ENCODE results near the gene MEX3D.

DNA sequence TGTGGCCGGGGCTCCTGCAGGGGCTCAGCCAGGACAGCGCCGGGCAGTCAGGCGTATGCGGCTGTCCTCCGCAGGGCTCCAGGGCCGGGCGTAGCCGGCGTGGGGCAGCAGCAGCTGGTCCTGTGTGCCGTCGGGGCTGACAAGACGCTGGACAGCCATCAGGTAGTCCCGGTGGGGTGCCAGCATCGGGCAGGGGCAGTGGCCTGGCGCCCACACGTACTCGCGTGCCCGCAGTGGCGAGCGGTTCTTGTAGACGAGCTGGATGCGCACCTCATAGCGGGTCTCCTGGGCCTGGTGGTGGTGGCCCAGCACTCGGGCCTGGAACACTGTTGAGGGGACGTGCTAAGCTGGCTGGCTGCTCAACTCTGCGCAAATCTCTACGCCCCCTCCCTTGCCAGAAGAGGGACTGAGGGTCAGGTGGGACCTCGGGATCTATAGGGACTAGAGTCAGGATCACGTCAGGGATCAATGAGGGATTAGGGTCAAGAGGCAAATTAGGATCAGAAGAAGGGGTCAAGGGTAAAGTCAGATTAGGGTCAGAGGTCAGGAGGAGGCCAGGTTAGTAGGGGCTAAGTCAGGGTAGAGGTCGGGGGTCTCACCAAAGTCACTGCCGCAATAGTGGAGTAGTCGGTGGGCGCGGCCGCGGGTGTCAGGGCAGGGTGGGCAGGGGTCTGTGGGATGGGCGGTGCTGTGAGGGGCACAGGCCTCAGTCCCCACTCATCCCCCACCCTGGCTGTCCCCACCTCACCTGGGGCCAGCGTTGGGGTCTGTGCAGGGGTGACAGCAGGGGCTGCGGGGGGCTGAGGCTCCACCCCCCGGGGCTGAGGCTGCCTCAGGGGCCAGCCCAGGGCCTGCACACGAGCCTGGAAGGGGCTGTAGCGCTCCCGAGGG, 61.9 kb downstream of the MEX3D start:
- TF ChIP-seq TAF1 (IDR thresholded peaks at IDR 0.05; ENCODE audit: low read depth, low read length) (no peak), POLR2AphosphoS5 (IDR thresholded peaks at IDR 0.05; ENCODE audit: low read depth, low read length) (no peak)
